ENCODE data around the gene PHYKPL.

The PHYKPL gene

DNA sequence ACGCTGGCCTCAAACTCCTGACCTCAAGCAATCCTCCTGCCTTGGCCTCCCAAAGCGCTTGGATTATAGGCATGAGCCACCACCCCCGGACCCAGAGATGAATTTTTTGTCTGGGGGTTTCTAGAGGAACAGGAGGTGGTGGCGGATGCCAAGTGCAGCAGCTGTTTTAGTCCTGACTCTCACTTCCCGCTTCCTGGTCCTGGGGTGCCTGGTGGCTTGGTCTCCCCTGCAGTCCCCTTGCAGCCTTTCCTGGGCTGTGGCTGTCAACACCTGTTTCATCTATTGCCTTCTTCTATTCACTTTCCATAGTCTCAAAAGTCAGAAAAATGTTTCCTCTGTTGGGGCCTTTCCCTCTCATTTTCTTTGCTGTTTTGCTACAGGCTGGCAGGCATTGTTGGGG lies 72.4 kb downstream of the PHYKPL start:
- TF ChIP-seq POLR2AphosphoS5 (IDR thresholded peaks at IDR 0.05; ENCODE audit: low read depth, low read length) (no peak), TAF1 (IDR thresholded peaks at IDR 0.05; ENCODE audit: borderline replicate concordance, insufficient read depth, low read length) (no peak), FOXP2 (optimal IDR thresholded peaks at IDR 0.05; ENCODE audit: borderline replicate concordance, extremely low read depth, extremely low read length, insufficient read depth) (no peak), SIN3A (IDR thresholded peaks at IDR 0.05; ENCODE audit: borderline replicate concordance, insufficient read depth, low read length) (no peak)
- TF ChIP-seq, protein P1, sequence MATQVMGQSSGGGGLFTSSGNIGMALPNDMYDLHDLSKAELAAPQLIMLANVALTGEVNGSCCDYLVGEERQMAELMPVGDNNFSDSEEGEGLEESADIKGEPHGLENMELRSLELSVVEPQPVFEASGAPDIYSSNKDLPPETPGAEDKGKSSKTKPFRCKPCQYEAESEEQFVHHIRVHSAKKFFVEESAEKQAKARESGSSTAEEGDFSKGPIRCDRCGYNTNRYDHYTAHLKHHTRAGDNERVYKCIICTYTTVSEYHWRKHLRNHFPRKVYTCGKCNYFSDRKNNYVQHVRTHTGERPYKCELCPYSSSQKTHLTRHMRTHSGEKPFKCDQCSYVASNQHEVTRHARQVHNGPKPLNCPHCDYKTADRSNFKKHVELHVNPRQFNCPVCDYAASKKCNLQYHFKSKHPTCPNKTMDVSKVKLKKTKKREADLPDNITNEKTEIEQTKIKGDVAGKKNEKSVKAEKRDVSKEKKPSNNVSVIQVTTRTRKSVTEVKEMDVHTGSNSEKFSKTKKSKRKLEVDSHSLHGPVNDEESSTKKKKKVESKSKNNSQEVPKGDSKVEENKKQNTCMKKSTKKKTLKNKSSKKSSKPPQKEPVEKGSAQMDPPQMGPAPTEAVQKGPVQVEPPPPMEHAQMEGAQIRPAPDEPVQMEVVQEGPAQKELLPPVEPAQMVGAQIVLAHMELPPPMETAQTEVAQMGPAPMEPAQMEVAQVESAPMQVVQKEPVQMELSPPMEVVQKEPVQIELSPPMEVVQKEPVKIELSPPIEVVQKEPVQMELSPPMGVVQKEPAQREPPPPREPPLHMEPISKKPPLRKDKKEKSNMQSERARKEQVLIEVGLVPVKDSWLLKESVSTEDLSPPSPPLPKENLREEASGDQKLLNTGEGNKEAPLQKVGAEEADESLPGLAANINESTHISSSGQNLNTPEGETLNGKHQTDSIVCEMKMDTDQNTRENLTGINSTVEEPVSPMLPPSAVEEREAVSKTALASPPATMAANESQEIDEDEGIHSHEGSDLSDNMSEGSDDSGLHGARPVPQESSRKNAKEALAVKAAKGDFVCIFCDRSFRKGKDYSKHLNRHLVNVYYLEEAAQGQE (IDR thresholded peaks at IDR 0.05; ENCODE audit: insufficient read depth in 1 of 2, low read depth in 2 of 2, low read length in 2 of 2): no peak

All from PFSK-1 (cell line).